Subcutaneous adipose tissue (tissue), 4 donors: ENCODE measurements around the gene QRICH1. TPM values are rescaled to one million over a fixed set of nuclear protein-coding genes. Genes with fewer than 3 reads are reported as not detected.

ENCODE experiments used
- CTCF ChIP-seq: fragments of 450-650 bp; IDR thresholded peaks from one replicate; pipeline ENCODE4 v1.5.1; 2016; ENCODE audit warnings: low read depth, mild to moderate bottlenecking, control low read depth, antibody characterized with exemption, moderate library complexity
- total RNA-seq, 4 donors: library from RNA; depleted of rRNA; stranded (reverse); fragments of >200 nt; gene quantifications; one replicate each; pipeline ENCODE4 v1.1.0, GENCODE V29; 2016

Gene QRICH1
- total RNA-seq, 4 donors from 2014 or later = 47.9 to 90.7 (median 76.5) TPM

- TF ChIP-seq CTCF = no peak
These were observed 73.3 kb downstream of the QRICH1 start for GRCh38 chr3:49020330-49021212.

- TF ChIP-seq CTCF = no peak
These were observed 73.9 kb downstream of the QRICH1 start for GRCh38 chr3:49019941-49020329.

- no peak for TF ChIP-seq CTCF
These were observed 75.2 kb downstream of the QRICH1 start for GRCh38 chr3:49018707-49019006.

- TF ChIP-seq CTCF = no peak
These were observed 75.7 kb downstream of the QRICH1 start, which contains the start of gene DALRD3 for GRCh38 chr3:49017971-49018706. Gene DALRD3 (minus strand): TSS chr3:49018580. CDS start chr3:49018564, 16 bp downstream.

GRCh38 chr3:49017229-49017970 is 76.5 kb downstream of the QRICH1 start:
- TF ChIP-seq CTCF = no peak

GRCh38 chr3:49016414-49017228 is 77.2 kb downstream of the QRICH1 start:
- TF ChIP-seq CTCF = no peak
